Muscle of leg (tissue), 11 donors: ENCODE data around the gene MTMR3. TPM values are rescaled to one million over a fixed set of nuclear protein-coding genes. Genes with fewer than 3 reads are reported as not detected.

Experiments used
- DNase-seq: peaks from one replicate; pipeline ENCODE4 v3.0.0; 2013
- H3K27ac ChIP-seq: one replicate; pipeline ENCODE4 v1.5.1; 2013; ENCODE audit warnings: mild to moderate bottlenecking, low read length, control low read depth
- H3K27me3 ChIP-seq: one replicate; pipeline ENCODE4 v1.6.1; 2013; ENCODE audit warnings: low read length; ENCODE audit not compliant: control insufficient read depth, insufficient read depth
- H3K36me3 ChIP-seq: one replicate; pipeline ENCODE4 v1.6.1; 2013; ENCODE audit warnings: low read length; ENCODE audit not compliant: control insufficient read depth, insufficient read depth
- H3K4me1 ChIP-seq: one replicate; pipeline ENCODE4 v1.6.1; 2013; ENCODE audit warnings: low read length; ENCODE audit not compliant: control insufficient read depth, insufficient read depth
- H3K4me3 ChIP-seq: one replicate; pipeline ENCODE4 v1.5.1; 2013; ENCODE audit warnings: low read length, control low read depth
- H3K9me3 ChIP-seq: replicated peaks from 2 replicates; pipeline ENCODE4 v1.6.1; 2013; ENCODE audit warnings: low read depth, low read length; ENCODE audit not compliant: control insufficient read depth
- WGBS: methylation state at CpG from one replicate; pipeline ENCODE4 v1.1.5; 2013; ENCODE audit warnings: missing lambda C conversion rate; ENCODE audit not compliant: insufficient coverage; 5-methylcytosine and 5-hydroxymethylcytosine counted together
- polyA plus RNA-seq, 8 donors: library from polyadenylated mRNA; unstranded; fragments of 120-200 nt; gene quantifications; one replicate each; pipeline versions ENCODE4 v1.2.1 to v1.2.3, GENCODE V29; 2013; ENCODE audit warnings: inconsistent platforms in 1 of 8, low replicate concordance in 1 of 8; ENCODE audit not compliant: insufficient read length in 8 of 8, insufficient read depth in 1 of 8
- total RNA-seq: library from RNA; stranded (reverse); fragments of 120-200 nt; gene quantifications from one replicate; pipeline ENCODE4 v1.2.4, GENCODE V29; 2013

The MTMR3 gene
- total and polyA plus RNA-seq, 9 donors: 23.6 to 29.1 (median 25.7) TPM

GRCh38 chr22:29883775-29884097 is 762 bp downstream of the MTMR3 start:
- H3K27ac ChIP-seq: peak overlapping the region; percentile 98
- no peaks in the 10 kb centered on the region for H3K27me3 ChIP-seq
- H3K9me3 ChIP-seq: no peaks in the 10 kb centered on the region
- peaks cover 8% of the 10 kb centered on the region for H3K4me1 ChIP-seq
- whole genome bisulfite sequencing: 0% methylated on average over 12 of the region's 14 CpGs
- H3K4me3 ChIP-seq: peak overlapping the region; percentile 90
- no peak for DNase-seq
- no peaks in the 10 kb centered on the region for H3K36me3 ChIP-seq

DNA sequence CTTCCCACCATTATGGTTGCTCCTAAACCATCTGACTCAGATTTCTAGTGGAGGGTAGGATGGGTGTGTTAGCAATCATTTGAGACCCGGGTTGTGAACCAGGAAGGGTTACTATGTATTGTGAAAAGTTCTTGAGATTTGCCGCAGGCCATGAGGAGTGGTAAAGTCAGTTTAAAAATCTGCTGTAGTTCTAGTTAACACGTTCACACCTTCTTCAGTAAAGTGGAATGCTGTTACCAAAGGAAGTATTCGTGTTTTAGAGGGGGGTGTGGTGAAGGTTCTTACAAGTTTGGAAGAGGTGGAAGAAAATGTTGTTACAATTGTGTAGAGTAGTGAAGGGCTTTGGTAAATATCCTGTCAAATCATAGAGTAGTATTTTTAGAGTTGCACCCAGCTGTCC is 2.6 kb downstream of the MTMR3 start:
- H3K4me3 ChIP-seq: no peak overlapping the region
- H3K4me1 ChIP-seq: peaks cover 8% of the 10 kb centered on the region
- H3K36me3 ChIP-seq: no peaks in the 10 kb centered on the region
- no peak overlapping the region for H3K27ac ChIP-seq
- no peaks in the 10 kb centered on the region for H3K9me3 ChIP-seq
- no peak for DNase-seq
- no peaks in the 10 kb centered on the region for H3K27me3 ChIP-seq
- WGBS: 63% methylated on average over 3 of the region's 4 CpGs

- Histone ChIP-seq H3K27ac (no peak overlapping the region), H3K27me3 (no peaks in the 10 kb centered on the region), H3K4me3 (no peak overlapping the region), H3K36me3 (no peaks in the 10 kb centered on the region), H3K4me1 (peaks cover 8% of the 10 kb centered on the region), H3K9me3 (no peaks in the 10 kb centered on the region)
- DNase-seq: no peak
- WGBS: 78% methylated on average over 1 of the region's 1 CpG
Measured at GRCh38 chr22:29886596-29886995, 3.6 kb downstream of the MTMR3 start.

- WGBS: 73% methylated on average over 2 of the region's 2 CpGs
- H3K9me3 ChIP-seq: no peaks in the 10 kb centered on the region
- no peak for DNase-seq
- H3K27me3 ChIP-seq: no peaks in the 10 kb centered on the region
- peaks cover 8% of the 10 kb centered on the region for H3K4me1 ChIP-seq
- H3K36me3 ChIP-seq: no peaks in the 10 kb centered on the region
- H3K27ac ChIP-seq: no peak overlapping the region
- no peak overlapping the region for H3K4me3 ChIP-seq
Measured at GRCh38 chr22:29887358-29887757, 4.4 kb downstream of the MTMR3 start.

- H3K36me3 ChIP-seq: no peaks in the 10 kb centered on the region
- no peak for DNase-seq
- WGBS: 93% methylated on average over 2 of the region's 5 CpGs
- H3K4me3 ChIP-seq: no peak overlapping the region
- H3K27ac ChIP-seq: no peak overlapping the region
- no peaks in the 10 kb centered on the region for H3K4me1 ChIP-seq
- H3K9me3 ChIP-seq: no peaks in the 10 kb centered on the region
- no peaks in the 10 kb centered on the region for H3K27me3 ChIP-seq
Measured at GRCh38 chr22:29890760-29891159, 7.8 kb downstream of the MTMR3 start.

DNA sequence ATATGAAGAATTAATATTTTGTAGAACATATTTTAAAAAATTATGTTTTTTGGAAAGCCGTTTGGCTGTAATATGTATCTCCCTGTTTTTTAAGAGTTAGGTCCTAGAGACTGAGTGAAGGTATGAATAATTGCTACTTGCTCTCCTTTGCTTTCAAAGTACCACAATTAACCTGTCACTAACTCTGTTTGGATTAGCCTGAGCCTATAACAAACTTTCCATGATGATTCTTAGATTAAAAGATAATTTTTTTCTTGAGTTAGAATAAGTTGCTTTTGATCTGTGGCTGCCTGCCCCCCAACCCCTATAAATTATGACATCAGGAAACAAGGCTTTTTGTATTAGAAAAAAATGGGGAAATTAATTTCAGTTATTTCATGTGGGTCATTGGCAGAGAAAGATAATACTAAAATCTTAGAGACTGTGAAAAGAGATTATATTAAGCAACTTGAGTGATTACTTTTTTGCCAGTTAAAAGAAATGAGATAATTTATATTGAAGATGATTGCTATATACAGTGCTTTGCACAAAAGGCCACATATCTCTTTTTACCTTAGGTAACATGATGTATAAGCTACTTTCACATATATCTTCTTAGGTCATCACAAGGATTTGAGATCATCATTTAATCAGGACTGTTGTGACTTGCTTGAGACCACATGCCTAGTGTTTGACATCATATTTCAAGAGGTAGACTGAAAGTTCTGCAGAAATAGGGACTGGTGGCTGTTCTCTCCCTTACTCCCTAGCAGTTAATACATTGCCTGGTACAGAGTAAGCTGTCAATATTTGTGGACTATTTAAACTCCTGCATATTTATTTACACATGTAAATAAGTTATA is 9.6 kb downstream of the MTMR3 start:
- H3K4me3 ChIP-seq: no peak overlapping the region
- no peaks in the 10 kb centered on the region for H3K27me3 ChIP-seq
- no peaks in the 10 kb centered on the region for H3K4me1 ChIP-seq
- DNase-seq: no peak
- WGBS: no CpG with 5 or more reads among the region's 1 CpG
- no peaks in the 10 kb centered on the region for H3K36me3 ChIP-seq
- H3K27ac ChIP-seq: no peak overlapping the region
- no peaks in the 10 kb centered on the region for H3K9me3 ChIP-seq

- H3K27ac ChIP-seq: no peak overlapping the region
- DNase-seq: no peak
- no peak overlapping the region for H3K4me3 ChIP-seq
- peaks cover 2% of the 10 kb centered on the region for H3K36me3 ChIP-seq
- no peaks in the 10 kb centered on the region for H3K27me3 ChIP-seq
- H3K4me1 ChIP-seq: no peaks in the 10 kb centered on the region
- WGBS: no CpG with 5 or more reads among the region's 1 CpG
- H3K9me3 ChIP-seq: no peaks in the 10 kb centered on the region
Measured at GRCh38 chr22:29901354-29901753, 18.4 kb downstream of the MTMR3 start.

- Histone ChIP-seq H3K4me3 (no peak overlapping the region), H3K27ac (no peak overlapping the region), H3K27me3 (no peaks in the 10 kb centered on the region), H3K4me1 (peaks cover 5% of the 10 kb centered on the region), H3K9me3 (no peaks in the 10 kb centered on the region), H3K36me3 (peaks cover 1% of the 10 kb centered on the region)
- DNase-seq: no peak
- 67% methylated on average over 2 of the region's 5 CpGs for WGBS
Measured at GRCh38 chr22:29903371-29903770, 20.4 kb downstream of the MTMR3 start.

DNA sequence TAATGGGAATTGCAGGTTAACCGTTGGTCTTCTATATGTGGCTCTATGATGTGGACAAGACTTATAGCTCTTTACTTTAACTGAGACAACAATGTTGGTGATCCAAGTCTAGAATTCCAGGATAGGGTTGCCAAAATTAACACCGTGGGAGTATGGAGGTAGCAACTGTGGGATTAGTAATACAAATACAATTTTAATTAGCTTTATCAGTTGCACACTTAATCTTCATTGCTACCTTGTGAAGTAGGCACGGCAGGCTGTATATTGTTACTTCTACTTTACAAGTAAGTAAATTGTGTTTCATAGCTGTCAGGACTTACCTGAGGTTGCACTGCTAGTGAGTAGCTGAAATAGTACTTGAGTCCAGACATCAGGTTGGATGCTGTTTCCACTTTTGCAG is 21.0 kb downstream of the MTMR3 start:
- DNase-seq: no peak
- Histone ChIP-seq H3K9me3 (no peaks in the 10 kb centered on the region), H3K4me1 (peaks cover 5% of the 10 kb centered on the region), H3K27me3 (no peaks in the 10 kb centered on the region), H3K27ac (no peak overlapping the region), H3K36me3 (no peaks in the 10 kb centered on the region), H3K4me3 (no peak overlapping the region)
- WGBS: no CpG with 5 or more reads among the region's 3 CpGs

- peak; percentile 82 for DNase-seq
- no peak overlapping the region for H3K4me3 ChIP-seq
- H3K9me3 ChIP-seq: no peaks in the 10 kb centered on the region
- H3K36me3 ChIP-seq: no peaks in the 10 kb centered on the region
- H3K27ac ChIP-seq: peak overlapping the region; percentile 66
- no CpG with 5 or more reads among the region's 5 CpGs for WGBS
- H3K4me1 ChIP-seq: peaks cover 12% of the 10 kb centered on the region
- no peaks in the 10 kb centered on the region for H3K27me3 ChIP-seq
Measured at GRCh38 chr22:29907753-29908515, 25.0 kb downstream of the MTMR3 start.
